HG03442 (cell line): ENCODE data around the gene DGKZ.
A peak's percentile ranks its signal among the peaks of the same experiment; 100 is the strongest.
"Not testable (repeated sequence)": the region's sequence is repeated elsewhere in the genome, so short reads cannot be mapped to it uniquely, and the experiment has no call there.

Experiments
- ATAC-seq: cut with Tn5 transposase; IDR thresholded peaks from one replicate; pipeline ENCODE4 v1.9.1; 2021; ENCODE audit warnings: mild to moderate bottlenecking, moderate library complexity; ENCODE audit not compliant: unreplicated experiment

The DGKZ gene

DNA sequence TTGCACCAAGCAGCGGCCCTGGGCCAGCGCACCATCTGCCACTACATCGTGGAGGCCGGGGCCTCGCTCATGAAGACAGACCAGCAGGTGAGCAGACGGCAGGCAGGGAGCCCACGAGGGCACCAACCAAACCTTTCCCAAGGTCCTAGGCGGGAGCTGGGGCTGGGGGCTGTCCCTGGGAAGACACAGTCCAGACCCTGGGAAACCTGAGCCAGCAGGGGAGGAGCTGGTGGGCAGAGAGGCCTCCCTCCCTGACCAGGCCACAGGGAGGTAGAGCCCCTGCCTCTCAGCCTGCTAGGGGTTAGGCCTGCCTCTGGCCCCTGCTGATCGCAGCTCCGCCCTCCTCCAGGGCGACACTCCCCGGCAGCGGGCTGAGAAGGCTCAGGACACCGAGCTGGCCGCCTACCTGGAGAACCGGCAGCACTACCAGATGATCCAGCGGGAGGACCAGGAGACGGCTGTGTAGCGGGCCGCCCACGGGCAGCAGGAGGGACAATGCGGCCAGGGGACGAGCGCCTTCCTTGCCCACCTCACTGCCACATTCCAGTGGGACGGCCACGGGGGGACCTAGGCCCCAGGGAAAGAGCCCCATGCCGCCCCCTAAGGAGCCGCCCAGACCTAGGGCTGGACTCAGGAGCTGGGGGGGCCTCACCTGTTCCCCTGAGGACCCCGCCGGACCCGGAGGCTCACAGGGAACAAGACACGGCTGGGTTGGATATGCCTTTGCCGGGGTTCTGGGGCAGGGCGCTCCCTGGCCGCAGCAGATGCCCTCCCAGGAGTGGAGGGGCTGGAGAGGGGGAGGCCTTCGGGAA is 32.4 kb downstream of the DGKZ start:
- not testable (repeated sequence) for ATAC-seq

DNA sequence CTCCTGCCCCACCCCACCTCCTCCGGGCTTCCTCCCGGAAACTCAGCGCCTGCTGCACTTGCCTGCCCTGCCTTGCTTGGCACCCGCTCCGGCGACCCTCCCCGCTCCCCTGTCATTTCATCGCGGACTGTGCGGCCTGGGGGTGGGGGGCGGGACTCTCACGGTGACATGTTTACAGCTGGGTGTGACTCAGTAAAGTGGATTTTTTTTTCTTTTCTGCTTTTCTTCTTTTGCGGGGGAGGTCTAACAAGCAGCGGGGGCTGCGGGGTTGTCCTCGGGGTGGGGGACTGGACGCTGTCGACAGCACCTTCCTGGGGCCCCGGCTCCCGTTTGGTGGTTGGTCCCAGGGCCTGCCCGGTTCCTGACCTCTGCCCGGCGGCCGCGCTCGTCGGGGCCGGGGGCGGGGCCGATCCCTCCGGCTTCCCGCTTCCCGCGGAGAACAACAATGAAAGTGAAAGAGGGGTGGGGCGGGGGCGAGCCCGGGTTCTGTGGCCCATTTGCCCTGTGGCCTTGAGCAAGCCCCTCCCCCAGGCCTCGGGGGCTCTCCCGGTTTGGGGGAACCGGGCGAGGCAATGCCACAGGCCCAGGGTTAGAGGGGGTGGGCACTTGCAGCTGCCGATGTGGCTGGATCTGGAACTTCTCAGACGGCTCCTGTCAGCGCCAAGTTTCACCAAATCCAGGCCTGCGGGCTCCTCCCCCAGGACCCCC is 33.2 kb downstream of the DGKZ start:
- no peak for ATAC-seq

DNA sequence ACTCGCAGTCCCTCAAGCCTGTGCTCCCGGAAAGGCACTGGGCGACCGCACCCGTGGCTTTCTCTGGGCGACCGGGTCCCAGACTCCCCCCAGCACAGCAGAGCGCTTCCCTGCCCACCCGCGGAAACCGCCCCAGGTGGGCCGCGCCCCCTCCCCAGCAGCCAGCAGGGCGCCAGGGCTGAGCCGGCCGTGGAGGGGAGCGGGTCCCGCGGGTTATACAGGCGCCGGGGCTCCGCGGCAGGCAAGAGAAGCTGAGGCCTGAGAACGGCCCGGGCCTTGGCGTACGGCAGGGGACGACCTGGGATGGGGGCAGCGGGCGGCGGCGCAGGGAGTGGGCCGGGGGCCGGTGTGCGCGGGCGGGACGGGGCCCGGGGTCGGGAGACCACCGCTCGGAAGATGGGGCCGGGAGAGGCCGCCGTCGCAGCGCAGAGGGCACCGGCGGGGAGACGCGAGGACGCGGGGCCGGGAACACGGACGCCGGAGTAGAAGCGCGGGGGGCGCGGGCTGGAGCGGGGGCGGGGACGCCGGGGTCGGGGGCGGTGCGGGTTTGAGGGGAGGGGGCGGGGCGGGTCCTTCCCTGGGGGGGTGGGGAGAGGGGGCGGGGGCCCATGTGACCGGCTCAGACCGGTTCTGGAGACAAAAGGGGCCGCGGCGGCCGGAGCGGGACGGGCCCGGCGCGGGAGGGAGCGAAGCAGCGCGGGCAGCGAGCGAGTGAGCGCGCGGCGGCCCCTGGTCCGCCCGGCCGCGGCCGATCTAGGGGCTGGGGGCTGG is 34.0 kb downstream of the DGKZ start, which contains the start of gene MDK:
TSS of gene MDK (plus strand) at position 622 of the 771 bp plus-strand sequence. CDS start 389 bp downstream, outside the sequence.
- no peak for ATAC-seq

DNA sequence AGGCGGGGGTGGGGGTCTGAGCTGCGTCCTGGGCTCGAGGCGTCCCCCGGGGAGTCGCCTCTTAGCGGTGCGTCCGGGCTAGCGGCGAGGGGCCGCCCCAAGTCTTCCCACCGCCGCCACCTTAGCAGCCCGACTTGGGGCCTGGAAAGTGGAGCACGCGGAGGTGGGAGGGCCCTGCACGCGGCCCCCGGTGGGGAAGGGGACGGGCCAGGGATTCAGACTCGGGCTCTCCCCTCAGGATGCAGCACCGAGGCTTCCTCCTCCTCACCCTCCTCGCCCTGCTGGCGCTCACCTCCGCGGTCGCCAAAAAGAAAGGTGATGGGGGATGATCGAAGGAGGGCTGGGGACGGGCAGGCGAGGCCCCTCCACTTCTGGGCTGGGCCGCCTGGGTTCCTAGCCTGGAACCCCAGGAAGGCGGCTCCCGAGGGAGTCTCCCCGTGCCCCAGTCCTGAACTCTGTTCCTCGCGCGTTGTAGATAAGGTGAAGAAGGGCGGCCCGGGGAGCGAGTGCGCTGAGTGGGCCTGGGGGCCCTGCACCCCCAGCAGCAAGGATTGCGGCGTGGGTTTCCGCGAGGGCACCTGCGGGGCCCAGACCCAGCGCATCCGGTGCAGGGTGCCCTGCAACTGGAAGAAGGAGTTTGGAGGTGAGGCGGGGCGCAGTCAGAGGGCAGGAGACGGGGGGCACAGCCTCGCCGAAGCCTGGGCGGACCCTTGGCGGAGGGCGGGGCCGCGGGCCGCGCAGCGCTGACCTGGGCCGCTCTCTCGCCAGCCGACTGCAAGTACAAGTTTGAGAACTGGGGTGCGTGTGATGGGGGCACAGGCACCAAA is 34.8 kb downstream of the DGKZ start:
- ATAC-seq = no peak

DNA sequence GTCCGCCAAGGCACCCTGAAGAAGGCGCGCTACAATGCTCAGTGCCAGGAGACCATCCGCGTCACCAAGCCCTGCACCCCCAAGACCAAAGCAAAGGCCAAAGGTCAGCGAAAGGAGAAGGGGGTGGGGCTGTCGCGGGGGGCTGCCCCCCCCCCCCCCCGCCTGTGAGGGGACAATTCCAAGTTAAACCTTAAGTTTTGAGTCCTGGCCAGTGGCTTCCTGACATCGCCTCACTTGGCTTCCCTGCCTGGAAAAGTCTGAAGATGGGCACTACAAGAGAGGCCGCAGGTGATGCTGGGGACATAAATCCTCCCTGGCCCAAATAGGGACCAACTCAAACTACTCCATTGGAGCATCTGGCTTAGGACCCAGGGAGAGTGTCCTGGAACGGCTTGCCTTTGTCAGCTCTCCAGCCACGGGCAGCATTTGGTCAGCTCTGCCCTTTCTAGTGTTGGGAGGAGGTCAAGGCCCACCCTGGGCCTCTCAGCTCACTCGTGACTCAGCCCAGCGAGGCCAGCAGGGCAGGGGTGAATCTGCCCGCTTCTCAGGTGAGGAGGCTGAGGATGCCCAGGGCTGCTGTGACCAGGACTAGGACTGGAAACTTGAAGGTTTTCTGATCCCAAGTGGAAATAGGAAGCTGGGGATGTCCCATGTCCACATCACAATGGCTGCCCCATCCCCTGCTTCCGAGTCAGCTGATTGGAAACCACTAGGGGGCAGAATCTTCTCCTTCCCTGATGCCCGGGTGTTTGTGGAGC is 35.6 kb downstream of the DGKZ start:
- ATAC-seq = no peak

DNA sequence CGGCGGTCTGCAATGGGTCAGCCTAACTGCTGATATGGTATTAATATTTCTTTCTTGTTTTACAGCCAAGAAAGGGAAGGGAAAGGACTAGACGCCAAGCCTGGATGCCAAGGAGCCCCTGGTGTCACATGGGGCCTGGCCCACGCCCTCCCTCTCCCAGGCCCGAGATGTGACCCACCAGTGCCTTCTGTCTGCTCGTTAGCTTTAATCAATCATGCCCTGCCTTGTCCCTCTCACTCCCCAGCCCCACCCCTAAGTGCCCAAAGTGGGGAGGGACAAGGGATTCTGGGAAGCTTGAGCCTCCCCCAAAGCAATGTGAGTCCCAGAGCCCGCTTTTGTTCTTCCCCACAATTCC is 36.1 kb downstream of the DGKZ start:
- no peak for ATAC-seq

DNA sequence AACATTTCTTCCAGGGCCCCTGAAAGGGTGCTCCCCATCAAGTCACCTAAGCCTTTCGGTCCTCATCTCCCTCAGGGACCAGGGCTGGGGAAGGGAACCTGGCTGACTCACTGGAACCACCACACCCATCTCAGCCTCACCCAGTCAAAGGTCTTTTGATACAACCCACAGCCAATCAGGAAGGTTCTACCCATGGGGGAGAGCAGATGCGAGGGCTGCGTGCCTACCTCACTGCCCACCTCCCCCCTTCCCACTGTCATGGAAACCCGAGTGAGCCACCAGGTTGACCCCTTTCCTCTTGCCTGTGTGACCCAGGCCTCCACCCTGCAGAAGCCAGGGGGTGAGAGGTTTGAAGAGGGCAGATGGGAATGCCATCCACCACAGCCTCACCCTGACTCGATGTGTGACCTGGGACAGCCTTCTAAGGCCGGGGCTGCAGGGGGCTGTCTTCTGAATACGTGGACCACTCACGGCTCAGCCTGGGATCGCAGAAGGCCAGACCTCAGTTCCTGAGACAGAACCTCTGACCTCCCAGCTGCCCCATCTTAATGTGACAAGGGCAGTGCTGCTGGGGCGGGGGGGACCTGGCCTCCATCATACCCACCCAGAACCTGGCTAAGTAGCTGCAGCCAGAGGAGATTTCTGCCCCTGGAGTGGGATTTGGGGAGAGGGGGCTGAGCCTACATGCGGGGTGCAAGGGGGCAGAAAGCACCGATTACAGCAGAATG is 36.9 kb downstream of the DGKZ start:
- no peak for ATAC-seq

DNA sequence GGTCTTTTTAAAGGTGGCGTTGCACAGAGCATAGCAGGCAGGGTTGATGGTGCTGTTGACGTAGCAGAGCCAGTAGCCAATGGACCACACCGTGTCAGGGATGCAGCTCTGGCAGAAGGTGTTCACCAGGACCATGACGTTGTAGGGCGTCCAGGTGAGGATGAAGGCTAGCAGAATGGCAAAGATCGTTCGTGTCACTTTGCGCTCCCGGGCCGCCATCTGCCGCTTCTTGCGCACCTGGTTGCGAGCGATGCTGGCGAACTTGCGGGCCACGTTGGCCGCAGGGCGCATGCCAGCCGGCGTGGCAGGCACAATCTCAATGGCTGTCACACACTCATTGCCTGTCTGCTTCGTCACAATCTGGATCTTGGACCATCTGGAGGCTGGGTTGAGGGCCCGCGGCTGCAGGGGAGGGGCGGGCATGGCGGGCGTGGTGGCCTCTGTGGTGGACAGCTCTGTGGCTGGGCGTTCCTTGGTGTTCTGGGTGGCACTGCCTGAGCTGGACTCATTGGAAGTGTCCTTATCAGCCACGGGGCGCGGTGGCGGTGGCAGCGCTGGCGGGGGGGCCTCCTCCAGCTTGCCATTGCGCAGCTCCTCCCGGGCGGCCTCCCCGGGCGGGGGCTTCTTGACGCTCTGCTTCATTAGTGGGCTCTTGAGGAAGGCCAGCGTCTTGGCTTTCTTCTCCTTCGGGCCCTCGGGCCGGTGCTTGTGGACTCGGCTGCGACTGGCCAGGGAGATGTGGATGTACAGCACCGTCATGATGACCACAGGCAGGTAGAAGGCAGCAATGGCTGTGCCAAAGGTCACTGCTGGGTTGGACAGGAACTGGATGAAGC is 38.1 kb downstream of the DGKZ start:
- no peak for ATAC-seq

DNA sequence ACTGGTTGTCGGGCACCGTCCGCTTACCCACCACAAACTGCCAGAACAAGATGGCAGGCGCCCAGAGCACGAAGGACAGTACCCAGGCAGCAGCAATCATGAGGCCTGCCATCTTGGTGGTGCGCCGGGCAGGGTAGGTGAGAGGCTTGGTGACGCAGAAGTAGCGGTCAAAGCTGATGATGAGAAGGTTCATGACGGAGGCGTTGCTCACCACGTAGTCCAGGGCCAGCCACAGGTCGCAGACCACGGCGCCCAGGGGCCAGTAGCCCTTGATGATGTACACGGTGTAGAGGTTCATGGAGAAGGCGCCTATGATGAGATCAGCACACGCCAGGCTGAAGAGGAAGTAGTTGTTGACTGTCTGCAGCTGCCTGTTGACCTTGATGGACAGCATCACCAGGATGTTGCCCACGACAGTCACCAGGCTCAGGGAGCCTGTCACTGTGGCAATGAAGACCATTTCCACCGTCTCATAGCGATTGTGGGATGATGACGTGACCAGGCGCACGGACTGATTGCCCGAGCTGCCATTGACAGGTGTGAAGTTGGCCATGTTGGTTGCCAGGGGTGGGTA is 38.8 kb downstream of the DGKZ start:
- no peak for ATAC-seq

DNA sequence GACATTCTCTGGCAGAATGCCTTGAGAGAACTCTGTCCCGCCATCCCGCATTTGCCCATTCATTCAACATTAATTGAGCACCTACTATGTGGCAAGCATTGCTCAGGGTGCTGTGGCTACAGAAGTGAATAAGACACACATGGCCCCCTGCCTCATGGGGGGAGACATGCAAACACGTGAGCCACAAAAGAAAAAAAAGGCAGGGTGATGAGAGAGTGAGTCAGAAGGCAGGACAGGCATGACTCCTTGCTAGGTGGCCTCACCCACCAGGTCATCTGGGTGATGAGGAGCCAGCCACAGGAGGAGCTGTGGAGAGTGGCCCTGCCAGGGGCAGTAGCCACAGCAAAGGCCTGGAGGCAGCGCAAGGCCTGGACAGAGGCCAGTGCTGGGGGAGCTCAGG is 39.4 kb downstream of the DGKZ start:
- ATAC-seq = no peak

DNA sequence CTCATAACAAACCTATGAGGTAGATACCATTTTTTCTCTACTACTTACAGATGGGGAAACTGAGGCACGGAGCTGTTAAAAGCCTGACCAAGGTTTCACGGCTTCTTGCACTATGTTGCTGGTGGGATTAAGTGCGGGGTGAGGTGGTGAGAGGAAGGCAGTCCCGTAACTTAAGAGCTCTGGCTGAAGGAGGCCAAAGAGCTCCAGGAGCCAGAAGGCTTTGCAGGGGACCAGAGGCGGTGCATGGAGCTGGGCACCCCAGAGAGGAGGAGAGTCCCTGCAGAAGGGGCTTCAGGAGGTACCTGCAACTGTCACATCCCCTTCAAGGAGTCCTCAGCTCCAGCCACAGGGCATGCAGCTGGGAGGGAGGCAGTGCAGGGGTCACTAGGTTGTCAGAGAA is 40.2 kb downstream of the DGKZ start:
- ATAC-seq = no peak

DNA sequence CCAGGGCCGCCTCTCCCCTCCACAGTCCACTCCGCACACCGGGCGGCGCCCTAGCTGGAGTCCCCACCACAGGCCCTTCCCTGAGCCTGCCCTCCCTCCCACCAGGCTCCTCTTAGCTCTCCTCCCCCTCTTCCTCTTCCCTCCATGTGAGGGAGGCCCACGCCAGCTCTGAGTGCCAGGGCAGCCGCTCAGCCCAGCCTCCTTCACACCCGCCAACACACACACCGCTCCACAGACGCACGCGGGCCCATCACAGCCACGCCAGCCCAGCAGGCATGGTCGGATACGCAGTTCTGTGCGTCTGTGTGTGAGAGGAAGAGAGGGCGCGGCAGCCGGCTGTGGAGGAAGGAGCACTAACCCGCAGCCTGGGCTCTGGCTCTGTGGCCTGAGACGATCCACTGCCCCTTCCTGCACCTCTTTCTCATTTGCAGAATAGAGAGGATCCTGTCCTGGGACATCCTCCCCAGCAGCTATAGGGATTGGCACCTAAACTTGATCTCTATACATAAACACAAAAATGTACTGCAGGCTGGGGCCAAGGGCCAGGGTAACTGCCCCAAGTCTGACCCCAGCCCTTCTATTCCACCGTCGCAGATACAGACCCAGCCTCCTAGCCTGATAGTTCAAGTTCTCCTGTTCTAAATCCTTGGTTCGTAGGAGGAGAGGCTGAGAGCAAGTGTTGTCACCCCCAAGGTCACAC is 40.8 kb downstream of the DGKZ start:
- ATAC-seq = no peak

DNA sequence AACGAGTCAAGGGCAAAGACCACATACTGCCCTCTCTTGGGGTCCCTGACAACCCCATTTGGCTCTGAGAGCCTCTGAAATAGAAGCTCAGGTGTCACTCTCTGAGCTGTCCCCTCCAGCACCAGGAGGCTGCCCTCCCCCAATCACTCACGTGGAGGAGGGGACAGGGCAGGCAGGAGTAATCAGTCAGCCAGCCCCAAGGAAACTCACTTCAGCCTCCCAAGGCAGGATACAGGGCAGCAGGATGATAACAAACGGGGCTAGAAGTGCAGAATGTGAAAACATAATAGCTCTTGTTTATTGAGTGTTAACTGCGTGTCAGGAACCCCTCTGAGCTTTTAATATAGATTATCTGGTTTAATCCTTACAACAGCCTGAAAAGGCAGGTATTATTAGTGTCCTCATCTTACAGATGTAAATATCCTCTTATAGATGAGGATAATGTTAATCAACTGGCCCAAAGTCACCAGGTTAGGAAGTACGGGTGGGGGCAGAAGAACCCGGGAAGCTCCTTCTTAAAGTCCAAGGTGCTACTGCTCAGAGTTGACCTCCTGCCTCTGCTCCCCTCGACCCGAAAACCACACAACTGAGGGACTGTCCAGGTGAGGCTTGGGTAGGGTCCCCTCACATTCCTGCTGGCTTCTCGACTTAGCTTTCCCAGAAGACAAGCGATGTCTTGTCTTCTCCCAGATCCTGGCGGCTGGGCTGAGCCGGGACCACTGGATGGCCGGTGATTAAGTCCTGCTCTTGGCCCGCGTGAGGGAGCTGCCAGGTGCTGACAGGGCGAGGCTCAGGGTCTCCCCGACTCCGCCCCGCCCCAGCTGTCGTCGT is 41.6 kb downstream of the DGKZ start:
- no peak for ATAC-seq

DNA sequence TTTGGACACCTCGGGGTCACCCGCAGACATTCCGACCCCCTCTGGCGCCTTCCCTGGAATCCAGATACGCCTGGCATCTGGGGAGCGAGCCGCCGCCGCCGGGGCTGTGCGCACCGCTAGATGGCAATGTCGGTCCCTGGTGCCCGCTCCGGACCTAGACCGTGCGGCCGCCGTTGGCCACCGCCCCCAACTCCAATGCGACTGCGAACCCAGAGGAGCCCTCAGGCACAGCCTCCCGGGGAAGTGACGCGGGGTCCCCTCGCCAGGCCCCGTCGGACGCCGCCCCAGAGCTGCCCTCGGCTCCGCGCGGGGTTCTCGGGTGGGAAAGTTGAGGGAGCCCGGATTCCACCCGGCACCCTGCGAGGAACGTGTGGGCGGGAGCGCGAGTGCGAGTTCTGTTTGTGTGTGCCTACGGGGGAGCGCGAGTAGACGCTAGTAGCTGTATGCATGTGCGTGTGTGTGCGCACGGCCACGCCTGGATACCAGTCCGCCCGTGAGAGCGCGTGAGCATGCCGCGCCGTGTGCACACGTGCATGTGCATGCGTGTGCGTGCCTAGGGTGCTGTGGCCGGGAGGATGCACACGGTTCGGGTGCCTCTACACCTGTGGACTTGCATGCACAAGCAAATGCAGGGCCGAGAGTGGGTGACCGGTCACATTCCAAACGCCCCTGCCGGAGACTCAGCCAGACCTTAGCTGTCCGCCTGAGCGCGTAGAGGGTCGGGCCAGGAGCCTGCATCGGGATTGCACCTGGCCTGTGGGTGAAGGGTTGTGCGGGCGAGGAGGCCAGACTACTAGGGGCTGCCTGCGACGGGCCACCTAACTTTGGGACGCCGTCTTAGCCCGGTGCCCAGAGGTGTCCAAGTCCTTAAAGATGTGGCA is 42.4 kb downstream of the DGKZ start:
- peak; percentile 40 for ATAC-seq

DNA sequence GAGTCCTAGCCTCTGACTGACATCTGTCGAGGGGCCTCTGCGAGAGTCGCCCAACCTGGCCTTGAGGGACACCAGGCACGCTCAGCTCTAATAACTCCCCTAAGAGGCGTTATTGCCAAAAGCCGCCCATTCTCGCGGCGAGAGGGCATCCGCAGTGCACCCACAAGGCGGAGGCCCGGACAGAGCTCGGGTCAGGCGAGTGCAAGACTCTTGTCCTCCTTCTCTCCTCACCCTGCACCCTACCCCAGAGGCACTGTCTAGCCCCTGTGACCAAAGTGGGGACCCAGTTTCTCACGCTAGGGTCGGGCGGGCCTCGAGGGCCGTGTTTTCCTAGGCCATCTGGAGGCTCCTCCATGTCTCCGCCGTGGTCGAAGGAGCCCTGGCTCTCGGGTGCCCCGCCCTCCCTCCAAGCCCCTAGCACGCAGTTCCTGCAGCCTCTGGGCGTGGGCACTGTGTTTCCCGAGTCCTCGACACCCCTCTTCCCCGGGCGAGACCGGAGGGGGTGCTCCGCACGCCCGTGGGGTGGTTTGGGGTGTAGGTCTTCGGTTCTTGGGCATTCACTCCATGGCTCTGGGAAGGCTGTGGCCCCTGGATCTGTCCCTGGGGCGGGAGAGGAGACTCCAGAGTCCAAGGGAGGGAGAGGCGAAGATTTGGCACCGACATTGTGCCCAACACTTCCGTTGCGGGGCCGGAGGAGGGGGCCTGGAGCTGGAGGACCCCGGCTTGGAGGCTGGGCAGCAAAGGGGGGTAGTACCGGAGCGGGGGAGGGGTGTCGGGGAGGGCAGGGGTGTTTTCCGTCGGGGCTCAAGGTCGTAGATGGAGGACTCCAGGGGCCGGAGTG is 43.3 kb downstream of the DGKZ start:
- ATAC-seq = no peak
